Endothelial cell of umbilical vein (primary cell): ENCODE measurements around the gene MRO. TPM values are rescaled to one million over a fixed set of nuclear protein-coding genes. Genes with fewer than 3 reads are reported as not detected.

ENCODE experiments used
- BruUV-seq: library from RNA; stranded (reverse); fragments of 400-500 nt; replicated peaks from 2 replicates; lab custom pipeline; 2021; lab: Mats Ljungman, UMichigan
- CTCF ChIA-PET: fragments of 300-600, 350-600 bp; sonication (Branson Sonifier 250); formaldehyde crosslinking; loops from one replicate; lab custom pipeline; 2021; ENCODE audit warnings: antibody characterized with exemption, inconsistent platforms; lab: Charles Lee
- POLR2A ChIA-PET: fragments of 300-600, 350-600 bp; sonication (Branson Sonifier 250); formaldehyde crosslinking; loops from one replicate; lab custom pipeline; 2021; ENCODE audit warnings: antibody characterized with exemption, inconsistent platforms; lab: Charles Lee
- DNase-seq: peaks from one replicate; pipeline ENCODE4 v3.0.0-alpha.2; 2011; ENCODE audit warnings: low read depth, low spot score
- FAIRE-seq: peaks from 2 replicates; lab custom pipeline; 2011; peaks lifted over from hg19 to GRCh38; lab: Jason Lieb, UNC
- H2AFZ ChIP-seq: 2 replicates; pipeline ENCODE4 v1.6.0; 2012; ENCODE audit warnings: low read depth, low read length, control low read depth, inconsistent platforms
- H3K27ac ChIP-seq: 2 replicates; pipeline ENCODE4 v1.5.1; 2011; ENCODE audit warnings: low read depth, mild to moderate bottlenecking, control low read depth, low read length, moderate library complexity; ENCODE audit not compliant: insufficient read depth
- H3K27me3 ChIP-seq, 2 experiments: 2 replicates each; pipeline versions ENCODE4 v1.6.0 to v1.6.1; 2011; ENCODE audit warnings: low read length in 2 of 2, mixed read lengths in 1 of 2; ENCODE audit not compliant: control insufficient read depth in 2 of 2, insufficient read depth in 2 of 2
- H3K36me3 ChIP-seq, 2 experiments: 2 replicates in 1 of 2; 3 replicates in 1 of 2; pipeline ENCODE4 v1.5.1; 2011; ENCODE audit warnings: low read length in 2 of 2, mild to moderate bottlenecking in 1 of 2, moderate library complexity in 1 of 2; ENCODE audit not compliant: control insufficient read depth in 2 of 2, insufficient read depth in 2 of 2; ENCODE audit errors: extremely low read depth in 1 of 2
- H3K4me1 ChIP-seq: 3 replicates; pipeline ENCODE4 v1.5.1; 2011; ENCODE audit warnings: mild to moderate bottlenecking, low read length; ENCODE audit not compliant: control insufficient read depth, insufficient read depth; ENCODE audit errors: extremely low read depth
- H3K4me2 ChIP-seq: 2 replicates; pipeline ENCODE4 v1.6.1; 2011; ENCODE audit warnings: low read length, control low read depth, mixed read lengths; ENCODE audit not compliant: insufficient read depth
- H3K4me3 ChIP-seq, 3 experiments: fragments of 200-600 bp in 1 of 3; sonication (generic), shearing (Covaris generic) in 1 of 3; replicated peaks in 1 of 3; 2 replicates each; pipeline ENCODE4 v1.5.1; 2011 to 2016; ENCODE audit warnings: control low read depth in 3 of 3, low read length in 3 of 3, mild to moderate bottlenecking in 2 of 3, inconsistent platforms in 1 of 3, low read depth in 1 of 3, moderate library complexity in 1 of 3; ENCODE audit not compliant: insufficient read depth in 1 of 3
- H3K79me2 ChIP-seq: 2 replicates; pipeline ENCODE4 v1.6.0; 2012; ENCODE audit warnings: low read length, inconsistent platforms; ENCODE audit not compliant: control insufficient read depth, insufficient read depth
- H3K9ac ChIP-seq: replicated peaks from 2 replicates; pipeline ENCODE3; 2011; ENCODE audit warnings: low read length, control low read depth; ENCODE audit not compliant: insufficient read depth; ENCODE audit errors: extremely low read depth
- H3K9me1 ChIP-seq: replicated peaks from 3 replicates; pipeline ENCODE4 v1.6.0; 2011; ENCODE audit warnings: mild to moderate bottlenecking, low read length; ENCODE audit not compliant: control insufficient read depth, insufficient read depth; ENCODE audit errors: extremely low read depth
- H3K9me3 ChIP-seq: replicated peaks from 2 replicates; pipeline ENCODE4 v1.5.1; 2012; ENCODE audit warnings: low read length, inconsistent platforms; ENCODE audit not compliant: control insufficient read depth, insufficient read depth
- H4K20me1 ChIP-seq: replicated peaks from 2 replicates; pipeline ENCODE3; 2011; ENCODE audit warnings: mild to moderate bottlenecking, low read length; ENCODE audit not compliant: control insufficient read depth, insufficient read depth; ENCODE audit errors: extremely low read depth
- FOS ChIP-seq: IDR thresholded peaks from 2 replicates; pipeline ENCODE4 v1.6.1; 2011; ENCODE audit warnings: mild to moderate bottlenecking, low read length, moderate library complexity, borderline replicate concordance; ENCODE audit not compliant: insufficient read depth
- GATA2 ChIP-seq: IDR thresholded peaks from 2 replicates; pipeline ENCODE4 v1.7.0; 2011; ENCODE audit warnings: low read depth, mild to moderate bottlenecking, moderate library complexity, mixed read lengths, low read length; ENCODE audit not compliant: insufficient read length, insufficient read depth
- POLR2AphosphoS5 ChIP-seq: IDR thresholded peaks from 2 replicates; pipeline ENCODE4 v1.6.1; 2012; ENCODE audit warnings: low read depth, mild to moderate bottlenecking, control low read depth, low read length, moderate library complexity; ENCODE audit not compliant: insufficient read depth
- dilution Hi-C: fragments of 300-500 bp; cut with MboI; formaldehyde crosslinking; loops from one replicate; pipeline ENCODE4 v1.15.0; 2019; ENCODE audit warnings: low sequenced_read_pairs; ENCODE audit not compliant: extremely low pct_ligation_motif_present
- intact Hi-C: fragments of 100-400 bp; cut with micrococcal nuclease; formaldehyde crosslinking; loops from one replicate; pipeline ENCODE4 v1.10.0; 2022
- polyA plus RNA-seq, 4 experiments: library from polyadenylated mRNA; depleted of rRNA in 3 of 4; stranded (reverse) in 3 of 4; unstranded in 1 of 4; fragments of >200 nt; gene quantifications; 2 replicates each; pipeline versions ENCODE4 v1.2.1 to v1.2.3, GENCODE V29; 2011 to 2012; ENCODE audit warnings: missing spikeins in 1 of 4
- total RNA-seq: library from RNA; stranded (reverse); gene quantifications from 2 replicates; pipeline ENCODE4 v1.2.3, GENCODE V29; 2021
- TF ChIP-seq, protein P1 (sequence below): IDR thresholded peaks from 2 replicates; pipeline ENCODE4 v1.6.1; 2011; ENCODE audit not compliant: insufficient read depth, insufficient read length
- TF ChIP-seq, protein P2 (sequence below), 2 donors: IDR thresholded peaks; 1 replicate in 1 of 2; 2 replicates in 1 of 2; pipeline ENCODE4 v1.5.1; 2011; ENCODE audit warnings: low read length in 2 of 2, mild to moderate bottlenecking in 2 of 2, moderate library complexity in 2 of 2, control low read depth in 1 of 2, inconsistent platforms in 1 of 2, low read depth in 1 of 2; ENCODE audit not compliant: insufficient read depth in 1 of 2; ENCODE audit errors: extremely low read depth in 1 of 2

The MRO gene
- total and polyA plus RNA-seq, 2 donors (not counting 3 experiments of a cell fraction or from before 2014, with no cell fraction given): not detected

DNA sequence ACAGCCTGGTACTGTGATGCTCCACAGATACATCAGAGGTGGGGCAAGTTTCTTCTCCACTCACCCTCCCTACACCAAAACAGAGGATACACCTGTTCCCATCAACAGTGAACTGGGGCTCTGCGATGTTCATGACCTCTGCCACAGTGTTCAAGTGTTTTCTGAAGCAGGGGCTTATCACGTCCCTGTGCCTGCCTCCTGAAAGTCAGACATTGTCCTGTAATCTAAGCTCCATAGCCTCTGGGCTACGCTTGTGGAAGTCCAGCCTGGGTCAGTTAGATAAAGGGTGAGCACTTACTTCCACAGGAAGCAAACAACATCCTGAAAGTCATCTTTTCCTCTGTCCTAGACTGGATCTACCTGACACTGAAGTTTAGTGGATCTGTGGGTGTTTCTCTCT lies 20.2 kb upstream of the MRO start:
- intact Hi-C loops: no loop called here
- H2AFZ ChIP-seq: no peak overlapping the region
- no peaks in the 10 kb centered on the region for H4K20me1 ChIP-seq
- H3K9me1 ChIP-seq: no peaks in the 10 kb centered on the region
- no peak overlapping the region for H3K4me2 ChIP-seq
- BruUV-seq: no TSS peak
- no peaks in the 10 kb centered on the region for H3K36me3 ChIP-seq
- H3K79me2 ChIP-seq: no peaks in the 10 kb centered on the region
- H3K9ac ChIP-seq: no peak overlapping the region
- DNase-seq (peak; percentile 20), FAIRE-seq (peak; percentile 60)
- H3K9me3 ChIP-seq: no peaks in the 10 kb centered on the region
- CTCF ChIA-PET: interaction anchor here (1.2 kb wide), 1 partner anchor 26 kb away, joined by 3 read pairs; no protein-coding TSS in a partner anchor
- no peaks in the 10 kb centered on the region for H3K27me3 ChIP-seq
- POLR2A ChIA-PET: interaction anchor here (1.1 kb wide), 1 partner anchor 128 kb away, joined by 3 read pairs; the partner anchor contains the start of gene ELAC1
- no peak overlapping the region for H3K4me3 ChIP-seq
- H3K4me1 ChIP-seq: peaks cover 12% of the 10 kb centered on the region
- H3K27ac ChIP-seq: no peak overlapping the region
- TF ChIP-seq GATA2: peak; percentile 39
- TF ChIP-seq, protein P1, sequence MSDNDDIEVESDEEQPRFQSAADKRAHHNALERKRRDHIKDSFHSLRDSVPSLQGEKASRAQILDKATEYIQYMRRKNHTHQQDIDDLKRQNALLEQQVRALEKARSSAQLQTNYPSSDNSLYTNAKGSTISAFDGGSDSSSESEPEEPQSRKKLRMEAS: no peak
- dilution Hi-C loops: no loop called here

DNA sequence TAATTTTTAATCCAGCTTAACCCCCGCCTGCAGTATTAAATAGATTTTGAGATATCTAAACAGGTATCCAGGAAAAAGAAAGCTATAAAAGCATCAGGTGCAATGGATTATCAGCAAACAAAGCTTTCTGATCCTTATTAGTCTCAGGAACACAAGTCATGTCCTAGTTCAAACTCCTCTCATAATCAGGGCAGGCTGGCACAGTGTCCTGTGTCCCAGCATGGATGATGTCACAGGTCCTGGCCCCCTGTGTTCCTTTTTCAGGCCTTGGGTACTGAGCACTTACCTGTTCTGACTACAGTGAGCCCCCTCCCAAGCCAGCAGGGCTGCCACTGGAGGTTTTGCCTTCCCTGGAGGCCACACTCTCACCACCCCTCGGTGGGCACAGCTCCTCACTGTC lies 19.5 kb upstream of the MRO start:
- Histone ChIP-seq H3K27ac (no peak overlapping the region), H3K4me3 (no peak overlapping the region), H3K36me3 (no peaks in the 10 kb centered on the region), H3K9me1 (no peaks in the 10 kb centered on the region), H3K27me3 (peaks cover 0 to 2% of the 10 kb centered on the region in 2 experiments), H3K4me2 (no peak overlapping the region), H3K9ac (no peak overlapping the region), H3K4me1 (peaks cover 12% of the 10 kb centered on the region), H2AFZ (no peak overlapping the region), H3K79me2 (no peaks in the 10 kb centered on the region), H4K20me1 (no peaks in the 10 kb centered on the region), H3K9me3 (no peaks in the 10 kb centered on the region)
- TF ChIP-seq POLR2AphosphoS5: no peak
- TF ChIP-seq, protein P2, sequence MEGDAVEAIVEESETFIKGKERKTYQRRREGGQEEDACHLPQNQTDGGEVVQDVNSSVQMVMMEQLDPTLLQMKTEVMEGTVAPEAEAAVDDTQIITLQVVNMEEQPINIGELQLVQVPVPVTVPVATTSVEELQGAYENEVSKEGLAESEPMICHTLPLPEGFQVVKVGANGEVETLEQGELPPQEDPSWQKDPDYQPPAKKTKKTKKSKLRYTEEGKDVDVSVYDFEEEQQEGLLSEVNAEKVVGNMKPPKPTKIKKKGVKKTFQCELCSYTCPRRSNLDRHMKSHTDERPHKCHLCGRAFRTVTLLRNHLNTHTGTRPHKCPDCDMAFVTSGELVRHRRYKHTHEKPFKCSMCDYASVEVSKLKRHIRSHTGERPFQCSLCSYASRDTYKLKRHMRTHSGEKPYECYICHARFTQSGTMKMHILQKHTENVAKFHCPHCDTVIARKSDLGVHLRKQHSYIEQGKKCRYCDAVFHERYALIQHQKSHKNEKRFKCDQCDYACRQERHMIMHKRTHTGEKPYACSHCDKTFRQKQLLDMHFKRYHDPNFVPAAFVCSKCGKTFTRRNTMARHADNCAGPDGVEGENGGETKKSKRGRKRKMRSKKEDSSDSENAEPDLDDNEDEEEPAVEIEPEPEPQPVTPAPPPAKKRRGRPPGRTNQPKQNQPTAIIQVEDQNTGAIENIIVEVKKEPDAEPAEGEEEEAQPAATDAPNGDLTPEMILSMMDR (IDR thresholded peaks at IDR 0.05; ENCODE audit: extremely low read depth in 1 of 2, insufficient read depth in 1 of 2, low read depth in 1 of 2, low read length in 2 of 2): no peak
- no peak for TF ChIP-seq FOS
- TF ChIP-seq, protein P1: no peak
- TF ChIP-seq GATA2: no peak
- no peak for DNase-seq
- intact Hi-C loops: no loop called here
- CTCF ChIA-PET: interaction anchor here (1.1 kb wide), 1 partner anchor 16 kb away, joined by 3 read pairs; no protein-coding TSS in a partner anchor
- no peak for FAIRE-seq
- dilution Hi-C loops: no loop called here
- no TSS peak for BruUV-seq
- POLR2A ChIA-PET: interaction anchor here (1.1 kb wide), 1 partner anchor 128 kb away, joined by 3 read pairs; the partner anchor contains the start of gene ELAC1
